ENCODE data around the gene DNASE1L1.
"Not testable (repeated sequence)": the region's sequence is repeated elsewhere in the genome, so short reads cannot be mapped to it uniquely, and the experiment has no call there.

DNASE1L1 gene

GRCh38 chrX:154403192-154403591, 5.9 kb downstream of the DNASE1L1 start:
- no peak overlapping the region for H3K4me3 Mint-ChIP-seq

GRCh38 chrX:154402622-154403127, 6.4 kb downstream of the DNASE1L1 start:
- Mint-ChIP-seq H3K4me3 (peak overlapping the region; percentile 12), H3K27me3 (peaks cover 10% of the 10 kb centered on the region), H3K9me3 (no peaks in the 10 kb centered on the region), H3K27ac (peak overlapping the region; percentile 99), H3K36me3 (ENCODE audit: low read depth) (peaks cover 44% of the 10 kb centered on the region), H3K4me1 (ENCODE audit: low read depth) (peaks cover 6% of the 10 kb centered on the region)
- DNase-seq, result peak; percentile 37

More at GRCh38 chrX:154403192-154403591, 5.9 kb downstream of the DNASE1L1 start:
- H3K4me1 Mint-ChIP-seq (ENCODE audit: low read depth), result peaks cover 6% of the 10 kb centered on the region
- DNase-seq, result no peak
- H3K27ac Mint-ChIP-seq, result peak overlapping the region; percentile 13
- peaks cover 40% of the 10 kb centered on the region for H3K36me3 Mint-ChIP-seq (ENCODE audit: low read depth)
- peaks cover 7% of the 10 kb centered on the region for H3K27me3 Mint-ChIP-seq
- no peaks in the 10 kb centered on the region for H3K9me3 Mint-ChIP-seq

GRCh38 chrX:154401918-154402621, 7.0 kb downstream of the DNASE1L1 start:
- H3K4me3 Mint-ChIP-seq, result peak overlapping the region; percentile 89
- peaks cover 10% of the 10 kb centered on the region for H3K27me3 Mint-ChIP-seq
- DNase-seq, result peak; percentile 46
- H3K27ac Mint-ChIP-seq, result peak overlapping the region; percentile 99
- H3K4me1 Mint-ChIP-seq (ENCODE audit: low read depth), result peaks cover 7% of the 10 kb centered on the region
- H3K9me3 Mint-ChIP-seq, result no peaks in the 10 kb centered on the region
- H3K36me3 Mint-ChIP-seq (ENCODE audit: low read depth), result peaks cover 46% of the 10 kb centered on the region

DNA sequence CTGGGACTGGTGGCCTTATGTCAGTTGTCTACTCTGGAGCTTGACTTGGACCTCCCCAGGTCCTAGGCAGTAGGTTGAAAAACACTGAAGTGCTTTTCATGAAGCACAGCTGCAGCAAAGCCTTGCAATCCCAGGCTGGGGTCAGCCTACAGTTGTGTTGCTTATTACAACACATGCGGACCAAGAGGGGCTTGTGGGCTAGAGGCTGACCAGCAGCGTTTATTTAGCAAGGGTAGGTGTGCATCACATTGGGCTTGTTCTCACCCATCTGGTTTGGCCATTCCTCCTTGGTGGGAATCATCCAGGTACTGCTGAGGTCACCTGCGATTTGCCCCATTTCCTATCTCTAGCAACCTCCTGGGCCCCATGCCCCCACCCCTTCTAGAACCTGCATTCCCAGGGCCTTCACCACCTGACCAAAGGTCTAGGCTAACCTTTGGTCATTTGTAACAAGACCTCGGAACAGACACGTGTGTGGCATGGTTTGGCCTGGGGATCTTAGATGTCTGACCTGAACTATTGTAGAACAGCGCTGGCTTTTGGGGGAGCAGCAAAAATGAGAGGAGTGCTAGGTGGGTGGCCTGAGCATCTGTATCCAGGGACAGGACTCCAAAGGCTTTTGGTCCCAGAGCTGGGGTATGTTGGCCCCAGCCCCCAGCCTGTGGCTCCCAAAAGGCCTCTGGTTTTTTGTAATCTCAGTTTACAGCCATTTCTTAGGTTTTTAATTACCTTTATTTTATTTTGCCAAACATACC, 7.8 kb downstream of the DNASE1L1 start:
- Mint-ChIP-seq H3K27ac (peak overlapping the region; percentile 99), H3K4me3 (peak overlapping the region; percentile 89), H3K36me3 (ENCODE audit: low read depth) (peaks cover 47% of the 10 kb centered on the region), H3K4me1 (ENCODE audit: low read depth) (peaks cover 8% of the 10 kb centered on the region), H3K9me3 (no peaks in the 10 kb centered on the region), H3K27me3 (peaks cover 10% of the 10 kb centered on the region)
- DNase-seq, result peak; percentile 64

DNA sequence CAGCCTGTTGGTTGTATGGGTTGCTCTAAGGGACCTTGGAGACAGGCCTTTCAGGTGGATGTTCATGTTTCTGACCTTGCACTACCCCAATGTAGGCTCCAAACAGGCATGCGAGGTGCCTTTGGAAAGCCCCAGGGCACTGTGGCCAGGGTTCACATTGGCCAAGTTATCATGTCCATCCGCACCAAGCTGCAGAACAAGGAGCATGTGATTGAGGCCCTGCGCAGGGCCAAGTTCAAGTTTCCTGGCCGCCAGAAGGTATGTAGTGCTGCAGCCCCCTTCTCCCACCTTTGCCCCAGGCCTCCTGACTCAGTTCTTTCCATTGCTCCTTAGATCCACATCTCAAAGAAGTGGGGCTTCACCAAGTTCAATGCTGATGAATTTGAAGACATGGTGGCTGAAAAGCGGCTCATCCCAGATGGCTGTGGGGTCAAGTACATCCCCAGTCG, 8.7 kb downstream of the DNASE1L1 start:
- H3K27me3 Mint-ChIP-seq; H3K9me3 Mint-ChIP-seq; H3K4me1 Mint-ChIP-seq (ENCODE audit: low read depth): not testable (repeated sequence)
- Mint-ChIP-seq H3K36me3 (ENCODE audit: low read depth) (peaks cover 47% of the 10 kb centered on the region), H3K27ac (peak overlapping the region; percentile 99), H3K4me3 (peak overlapping the region; percentile 89)
- peak; percentile 38 for DNase-seq

DNA sequence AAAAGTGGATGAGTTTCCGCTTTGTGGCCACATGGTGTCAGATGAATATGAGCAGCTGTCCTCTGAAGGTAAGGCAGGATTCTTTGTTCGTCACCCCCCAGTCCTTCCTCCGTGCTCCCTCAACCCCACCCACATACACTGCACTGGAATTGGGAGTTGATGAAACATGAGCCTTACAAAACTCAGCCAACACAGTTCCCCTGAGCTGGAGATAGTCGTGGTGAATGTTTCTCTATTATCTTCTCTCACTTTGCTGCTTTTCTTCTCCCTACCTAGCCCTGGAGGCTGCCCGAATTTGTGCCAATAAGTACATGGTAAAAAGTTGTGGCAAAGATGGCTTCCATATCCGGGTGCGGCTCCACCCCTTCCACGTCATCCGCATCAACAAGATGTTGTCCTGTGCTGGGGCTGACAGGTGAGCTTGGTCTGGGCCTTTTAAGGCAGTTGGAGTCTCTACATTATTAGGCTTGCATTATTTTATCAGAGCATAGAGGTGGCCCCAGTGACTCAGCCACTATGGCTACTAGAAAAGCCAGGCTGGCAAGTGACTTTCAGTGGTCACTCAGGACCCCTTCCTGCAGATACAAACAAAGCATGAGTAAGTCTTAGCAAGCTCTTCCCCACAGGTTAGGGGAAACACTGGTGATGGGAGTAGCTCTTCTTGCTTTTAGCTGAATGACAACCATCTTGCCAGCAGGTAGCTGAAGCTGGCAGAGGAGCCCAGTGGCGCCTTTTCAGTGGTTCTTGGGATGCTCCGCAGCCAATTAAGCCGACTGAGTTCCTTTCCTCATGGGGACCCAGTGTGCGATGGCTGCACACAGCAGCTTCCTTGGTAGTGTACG, 9.3 kb downstream of the DNASE1L1 start:
- H3K27ac Mint-ChIP-seq, result peak overlapping the region; percentile 99
- H3K36me3 Mint-ChIP-seq (ENCODE audit: low read depth), result peaks cover 47% of the 10 kb centered on the region
- no peaks in the 10 kb centered on the region for H3K9me3 Mint-ChIP-seq
- peaks cover 8% of the 10 kb centered on the region for H3K4me1 Mint-ChIP-seq (ENCODE audit: low read depth)
- peak; percentile 61 for DNase-seq
- peaks cover 10% of the 10 kb centered on the region for H3K27me3 Mint-ChIP-seq
- H3K4me3 Mint-ChIP-seq, result peak overlapping the region; percentile 89

GRCh38 chrX:154398668-154399526, 10.2 kb downstream of the DNASE1L1 start:
- H3K36me3 Mint-ChIP-seq (ENCODE audit: low read depth), result peaks cover 47% of the 10 kb centered on the region
- peaks cover 10% of the 10 kb centered on the region for H3K27me3 Mint-ChIP-seq
- peak overlapping the region; percentile 99 for H3K27ac Mint-ChIP-seq

DNA sequence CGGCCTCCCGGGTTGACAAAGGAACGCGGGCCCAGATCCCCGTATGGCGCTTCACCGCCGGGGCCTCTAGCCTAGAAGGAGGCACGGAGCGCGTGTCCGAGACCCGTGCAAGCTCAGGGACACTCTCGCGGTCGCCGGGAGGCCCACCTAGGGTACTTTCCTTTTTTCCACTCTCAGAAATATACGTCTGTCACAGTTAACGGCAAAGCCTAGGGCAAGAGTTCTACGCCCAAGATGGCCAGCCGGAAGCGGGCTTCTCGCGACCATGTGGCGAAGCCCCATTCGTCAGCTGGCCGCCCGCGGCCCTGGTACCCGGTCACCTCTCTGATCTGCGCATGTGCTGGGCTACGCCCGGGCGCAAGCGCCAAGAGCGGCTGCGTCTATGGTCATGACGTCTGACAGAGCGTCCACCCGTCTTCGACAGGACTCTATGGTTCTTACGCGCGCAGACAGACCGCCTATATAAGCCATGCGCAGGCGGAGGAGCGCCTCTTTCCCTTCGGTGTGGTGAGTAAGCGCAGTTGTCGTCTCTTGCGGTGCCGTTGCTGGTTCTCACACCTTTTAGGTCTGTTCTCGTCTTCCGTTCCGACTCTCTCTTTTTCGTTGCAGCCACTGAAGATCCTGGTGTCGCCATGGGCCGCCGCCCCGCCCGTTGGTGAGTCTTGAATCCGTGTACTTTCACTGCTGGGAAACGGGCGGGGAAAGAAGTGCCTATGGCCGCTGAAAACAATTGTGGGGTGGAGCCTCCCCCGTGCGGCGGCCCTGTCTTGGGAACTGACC, 11.0 kb downstream of the DNASE1L1 start, which contains the start of gene RPL10:
TSS of gene RPL10 (plus strand) at position 490 of the 780 bp plus-strand sequence. CDS start at position 633, 143 bp downstream.
- DNase-seq, result peak; percentile 89
- H3K4me3 Mint-ChIP-seq, result peak within 1 kb of the TSS; percentile 89
- peak within 1 kb of the TSS; percentile 99 for H3K27ac Mint-ChIP-seq
- no peaks in the 10 kb centered on the region for H3K9me3 Mint-ChIP-seq
- H3K4me1 Mint-ChIP-seq (ENCODE audit: low read depth), result peaks cover 8% of the 10 kb centered on the region
- peaks cover 10% of the 10 kb centered on the region for H3K27me3 Mint-ChIP-seq
- H3K36me3 Mint-ChIP-seq (ENCODE audit: low read depth), result peaks cover 47% of the 10 kb centered on the region

More at GRCh38 chrX:154398668-154399526, 10.2 kb downstream of the DNASE1L1 start:
- Mint-ChIP-seq H3K9me3 (no peaks in the 10 kb centered on the region), H3K4me1 (ENCODE audit: low read depth) (peaks cover 8% of the 10 kb centered on the region), H3K4me3 (peak overlapping the region; percentile 89)
- DNase-seq, result peak; percentile 84

DNA sequence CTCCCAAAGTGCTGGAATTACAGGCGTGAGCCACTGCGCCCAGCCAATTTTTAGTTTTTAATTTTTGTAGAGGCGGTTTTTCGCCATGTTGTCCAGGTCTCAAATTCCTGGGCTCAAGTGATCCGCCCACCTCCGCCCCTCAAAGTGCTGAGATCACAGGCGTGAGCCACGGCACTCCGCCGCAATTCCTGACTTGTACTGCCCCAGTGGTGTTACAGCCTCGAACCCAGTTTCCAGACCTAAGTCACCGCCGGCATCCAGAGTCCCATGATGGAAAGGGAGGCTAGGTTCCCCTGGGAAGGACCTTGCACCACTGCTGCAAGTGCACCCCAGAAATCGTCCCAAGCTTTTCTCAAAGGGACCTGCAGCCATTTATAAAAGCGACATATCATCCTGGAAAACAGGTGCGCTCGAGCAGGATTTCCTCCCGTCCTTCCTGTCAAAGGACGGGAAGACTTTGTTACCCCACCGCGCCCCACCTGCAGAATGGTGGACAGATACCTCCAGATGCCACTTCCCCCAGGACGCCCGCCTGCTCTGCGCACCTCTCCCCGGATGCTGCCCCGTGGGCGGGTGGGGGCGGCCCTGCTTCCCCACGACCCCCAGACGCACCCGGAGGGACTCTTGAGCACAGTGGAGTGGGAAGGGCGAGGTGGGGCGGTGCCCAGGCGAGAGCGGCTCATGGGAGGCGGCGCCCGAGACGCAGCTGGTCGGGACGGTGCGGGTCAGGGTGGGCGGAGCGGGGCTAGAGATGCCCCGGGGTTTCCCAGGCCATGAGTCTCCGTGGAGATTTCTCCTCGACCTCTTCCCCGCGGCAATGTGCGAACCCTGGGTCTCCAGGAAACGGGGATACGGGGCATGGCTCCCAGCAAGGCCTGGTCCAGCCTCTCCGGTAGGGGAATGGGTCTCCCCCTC, 11.8 kb downstream of the DNASE1L1 start:
- H3K4me1 Mint-ChIP-seq (ENCODE audit: low read depth), result peaks cover 8% of the 10 kb centered on the region
- H3K4me3 Mint-ChIP-seq, result peak overlapping the region; percentile 89
- peak; percentile 84 for DNase-seq
- H3K9me3 Mint-ChIP-seq, result no peaks in the 10 kb centered on the region
- peaks cover 45% of the 10 kb centered on the region for H3K36me3 Mint-ChIP-seq (ENCODE audit: low read depth)
- H3K27me3 Mint-ChIP-seq, result peaks cover 10% of the 10 kb centered on the region
- H3K27ac Mint-ChIP-seq, result peak overlapping the region; percentile 99

DNA sequence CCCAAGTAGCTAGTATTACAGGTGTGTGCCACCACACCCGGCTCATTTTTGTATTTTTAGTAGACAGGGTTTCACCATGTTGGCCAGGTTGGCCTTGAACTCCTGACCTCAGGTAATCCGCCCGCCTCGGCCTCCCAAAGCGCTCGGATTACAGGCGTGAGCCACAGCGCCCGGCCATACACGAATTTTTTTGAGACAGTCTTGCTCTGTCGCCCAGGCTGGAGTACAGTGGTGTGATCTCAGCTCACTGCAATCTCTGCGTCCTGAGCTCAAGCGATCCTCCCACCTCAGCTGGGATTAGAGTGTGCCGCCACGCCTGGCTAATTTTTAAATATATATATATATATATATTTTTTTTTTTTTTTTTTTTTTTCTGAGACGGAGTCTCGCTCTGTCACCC, 12.7 kb downstream of the DNASE1L1 start:
- Mint-ChIP-seq H3K36me3 (ENCODE audit: low read depth) (peaks cover 39% of the 10 kb centered on the region), H3K4me3 (peak overlapping the region; percentile 89)
- not testable (repeated sequence) for DNase-seq; H3K27me3 Mint-ChIP-seq; H3K4me1 Mint-ChIP-seq (ENCODE audit: low read depth); H3K9me3 Mint-ChIP-seq; H3K27ac Mint-ChIP-seq

DNA sequence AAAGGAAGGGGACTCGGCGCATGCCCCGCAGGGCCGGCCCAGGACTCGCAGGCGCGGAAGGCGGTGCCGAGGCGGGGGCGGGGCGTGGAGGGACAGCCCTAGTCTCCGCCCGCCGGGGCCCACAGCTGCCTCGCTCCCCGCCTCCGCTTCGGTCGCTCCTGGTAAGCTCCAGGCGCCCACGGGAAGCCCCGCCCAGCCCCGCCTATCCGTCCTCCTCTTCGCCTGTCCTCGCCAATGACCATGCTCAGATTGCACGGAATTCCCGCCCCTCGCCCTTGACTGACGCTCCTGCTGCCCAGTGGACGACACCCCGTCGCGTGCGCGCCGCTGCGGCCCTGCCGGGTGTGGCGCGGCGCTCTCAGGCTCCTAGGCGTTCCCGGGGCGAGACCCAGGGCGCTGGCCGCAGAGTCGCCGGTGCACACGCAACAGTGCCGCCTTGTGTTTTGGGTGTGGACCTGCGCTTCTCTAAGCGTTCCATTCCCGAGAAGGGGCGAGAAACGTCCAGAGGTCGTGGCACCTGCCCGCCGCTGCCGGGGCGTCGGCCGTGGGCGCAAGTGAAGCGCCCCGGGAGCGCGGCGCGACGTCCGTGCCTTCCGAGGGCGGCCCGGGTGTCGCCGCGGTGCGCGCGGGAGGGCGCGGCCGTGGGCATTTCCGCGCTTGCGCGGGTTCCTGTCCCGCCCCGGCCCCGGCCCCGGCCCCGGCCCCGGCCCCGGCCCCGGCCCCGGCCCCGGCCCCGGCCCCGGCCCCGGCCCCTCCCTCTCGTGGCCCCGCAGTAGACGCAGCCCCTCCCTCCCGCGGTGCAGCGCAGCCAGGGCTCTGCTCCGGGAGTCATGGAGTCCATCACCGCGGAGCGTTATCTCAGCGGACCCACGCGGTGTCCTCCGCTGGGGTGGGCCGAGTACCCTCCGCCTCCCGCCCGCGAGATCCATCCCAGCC, 19.0 kb downstream of the DNASE1L1 start:
- H3K9me3 Mint-ChIP-seq; H3K27me3 Mint-ChIP-seq; H3K4me1 Mint-ChIP-seq (ENCODE audit: low read depth); H3K27ac Mint-ChIP-seq; H3K4me3 Mint-ChIP-seq; H3K36me3 Mint-ChIP-seq (ENCODE audit: low read depth): not testable (repeated sequence)
- peak; percentile 74 for DNase-seq
